WTC11 (cell line): ENCODE measurements around the gene PTGDR. TPM values are rescaled to one million over a fixed set of nuclear protein-coding genes. Genes with fewer than 3 reads are reported as not detected.

Experiments
- ATAC-seq: fragments of 200-7000 bp; cut with Tn5 transposase; 2 replicates; pipeline ENCODE4 v1.10.0; 2021; ENCODE audit warnings: mild to moderate bottlenecking, moderate library complexity
- CTCF ChIA-PET: fragments of 300-600 bp; sonication (Branson Sonifier 250); formaldehyde crosslinking; loops from one replicate; lab custom pipeline; 2021; ENCODE audit warnings: antibody characterized with exemption; lab: Charles Lee
- POLR2A ChIA-PET: fragments of 350-600 bp; sonication (Branson Sonifier 250); formaldehyde crosslinking; loops from one replicate; lab custom pipeline; 2021; ENCODE audit warnings: antibody characterized with exemption; lab: Charles Lee
- DNase-seq: peaks from one replicate; pipeline ENCODE4 v3.0.0; 2021; ENCODE audit warnings: low spot score
- H3K27ac Mint-ChIP-seq: 2 replicates; pipeline ENCODE4 v1.8.0; 2021; ENCODE audit warnings: mixed read lengths
- H3K27me3 Mint-ChIP-seq: 2 replicates; pipeline ENCODE4 v1.8.0; 2021; ENCODE audit warnings: low read depth, mild to moderate bottlenecking, moderate library complexity, mixed read lengths
- H3K36me3 Mint-ChIP-seq: 2 replicates; pipeline ENCODE4 v1.8.0; 2021; ENCODE audit warnings: mixed read lengths
- H3K4me1 Mint-ChIP-seq: 2 replicates; pipeline ENCODE4 v1.8.0; 2022; ENCODE audit warnings: mixed read lengths
- H3K4me3 Mint-ChIP-seq: 2 replicates; pipeline ENCODE4 v1.8.0; 2021; ENCODE audit warnings: mild to moderate bottlenecking, moderate library complexity, mixed read lengths
- H3K9me3 Mint-ChIP-seq: 2 replicates; pipeline ENCODE4 v1.8.0; 2021; ENCODE audit warnings: mixed read lengths
- ATF6 ChIP-seq: sonication (generic); formaldehyde crosslinking; IDR thresholded peaks from 2 replicates; pipeline ENCODE4 v1.8.1; 2023; ENCODE audit warnings: mild to moderate bottlenecking, missing genetic modification reagents
- CBFB ChIP-seq: sonication (generic); formaldehyde crosslinking; IDR thresholded peaks from 2 replicates; pipeline ENCODE4 v1.8.1; 2022; ENCODE audit warnings: mild to moderate bottlenecking, low read depth, missing genetic modification reagents
- CDX4 ChIP-seq: fragments of 250-450 bp; sonication (Bioruptor Pico); IDR thresholded peaks from 2 replicates; pipeline ENCODE4 v1.9.0; 2021; ENCODE audit warnings: moderate library complexity, mild to moderate bottlenecking, inconsistent platforms, borderline replicate concordance
- ELF4 ChIP-seq: sonication (generic); formaldehyde crosslinking; IDR thresholded peaks from 2 replicates; pipeline ENCODE4 v1.8.1; 2022; ENCODE audit warnings: low read depth, mild to moderate bottlenecking, moderate library complexity, missing genetic modification reagents
- ESRRA ChIP-seq: sonication (generic); formaldehyde crosslinking; IDR thresholded peaks from 2 replicates; pipeline ENCODE4 v1.8.1; 2022; ENCODE audit warnings: mild to moderate bottlenecking, missing genetic modification reagents, borderline replicate concordance
- FOXK1 ChIP-seq: sonication (generic); formaldehyde crosslinking; IDR thresholded peaks from 2 replicates; pipeline ENCODE4 v1.8.0; 2022; ENCODE audit warnings: mild to moderate bottlenecking, moderate library complexity, missing genetic modification reagents
- FOXP1 ChIP-seq: sonication (generic); formaldehyde crosslinking; IDR thresholded peaks from 2 replicates; pipeline ENCODE4 v1.8.0; 2022; ENCODE audit warnings: missing genetic modification reagents, mild to moderate bottlenecking, moderate library complexity, borderline replicate concordance
- FOXP4 ChIP-seq: sonication (generic); formaldehyde crosslinking; IDR thresholded peaks from 2 replicates; pipeline ENCODE4 v1.8.0; 2022; ENCODE audit warnings: mild to moderate bottlenecking, missing genetic modification reagents
- GRHL2 ChIP-seq: fragments of 250-450 bp; sonication (Bioruptor Pico); IDR thresholded peaks from 2 replicates; pipeline ENCODE4 v1.8.0; 2022; ENCODE audit warnings: mild to moderate bottlenecking, moderate library complexity; ENCODE audit not compliant: insufficient replicate concordance, severe bottlenecking
- HMGA2 ChIP-seq: fragments of 250-450 bp; sonication (Bioruptor Pico); IDR thresholded peaks from 2 replicates; pipeline ENCODE4 v1.4.0; 2021; ENCODE audit warnings: mild to moderate bottlenecking, moderate library complexity
- MYBL2 ChIP-seq: sonication (generic); formaldehyde crosslinking; IDR thresholded peaks from 2 replicates; pipeline ENCODE4 v1.8.1; 2023; ENCODE audit warnings: mild to moderate bottlenecking, moderate library complexity, missing genetic modification reagents
- NFATC4 ChIP-seq: fragments of 250-450 bp; sonication (Bioruptor Pico); IDR thresholded peaks from 2 replicates; pipeline ENCODE4 v1.9.0; 2021; ENCODE audit warnings: mild to moderate bottlenecking
- NFYB ChIP-seq: sonication (generic); formaldehyde crosslinking; conservative IDR thresholded peaks from 2 replicates; pipeline ENCODE4 v1.8.0; 2022; ENCODE audit warnings: low read depth, missing genetic modification reagents
- OVOL2 ChIP-seq: fragments of 250-450 bp; sonication (Bioruptor Pico); IDR thresholded peaks from 2 replicates; pipeline ENCODE4 v1.9.0; 2021; ENCODE audit warnings: mild to moderate bottlenecking, borderline replicate concordance
- SMAD4 ChIP-seq: sonication (generic); formaldehyde crosslinking; IDR thresholded peaks from 2 replicates; pipeline ENCODE4 v1.8.0; 2022; ENCODE audit warnings: mild to moderate bottlenecking, missing genetic modification reagents
- USF1 ChIP-seq: sonication (generic); formaldehyde crosslinking; IDR thresholded peaks from 2 replicates; pipeline ENCODE4 v1.8.0; 2022; ENCODE audit warnings: mild to moderate bottlenecking, missing genetic modification reagents
- ZBTB43 ChIP-seq: sonication (generic); formaldehyde crosslinking; IDR thresholded peaks from 2 replicates; pipeline ENCODE4 v1.8.1; 2023; ENCODE audit warnings: mild to moderate bottlenecking, missing genetic modification reagents
- ZMAT4 ChIP-seq: fragments of 250-450 bp; sonication (Bioruptor Pico); IDR thresholded peaks from 2 replicates; pipeline ENCODE4 v1.9.0; 2021; ENCODE audit warnings: mild to moderate bottlenecking
- ZNF121 ChIP-seq: sonication (generic); formaldehyde crosslinking; IDR thresholded peaks from 2 replicates; pipeline ENCODE4 v1.8.0; 2023; ENCODE audit warnings: missing genetic modification reagents
- ZNF232 ChIP-seq: sonication (generic); formaldehyde crosslinking; IDR thresholded peaks from 2 replicates; pipeline ENCODE4 v1.8.0; 2022; ENCODE audit warnings: mild to moderate bottlenecking, missing genetic modification reagents
- ZNF263 ChIP-seq: sonication (generic); formaldehyde crosslinking; IDR thresholded peaks from 2 replicates; pipeline ENCODE4 v1.8.1; 2022; ENCODE audit warnings: low read depth, mild to moderate bottlenecking, moderate library complexity, missing genetic modification reagents
- ZNF425 ChIP-seq: fragments of 250-450 bp; sonication (Bioruptor Pico); conservative IDR thresholded peaks from 2 replicates; pipeline ENCODE4 v1.9.0; 2021; ENCODE audit warnings: mild to moderate bottlenecking
- ZNF512 ChIP-seq: sonication (generic); formaldehyde crosslinking; IDR thresholded peaks from 2 replicates; pipeline ENCODE4 v1.8.1; 2022; ENCODE audit warnings: missing genetic modification reagents, borderline replicate concordance
- total RNA-seq: library from RNA; stranded (reverse); gene quantifications from 3 replicates; pipeline ENCODE4 v1.2.3, GENCODE V29; 2021

Gene PTGDR
- total RNA-seq, 1 experiment from 2014 or later = 0.24 TPM

GRCh38 chr14:52220924-52221811, 46.3 kb upstream of the PTGDR start:
- Mint-ChIP-seq H3K27me3 (no peaks in the 10 kb centered on the region; the same call in 1 of the 2 replicates), H3K27ac (no peak overlapping the region), H3K36me3 (no peaks in the 10 kb centered on the region), H3K9me3 (no peaks in the 10 kb centered on the region), H3K4me3 (no peak overlapping the region), H3K4me1 (peaks cover 12% of the 10 kb centered on the region)
- no peak for ATAC-seq
- POLR2A ChIA-PET = no interaction called here
- no peak for TF ChIP-seq NFYB (CRISPR knock-in tag)
- TF ChIP-seq SMAD4 (CRISPR knock-in tag) = no peak
- TF ChIP-seq ZNF263 (CRISPR knock-in tag) = no peak
- TF ChIP-seq ATF6 (CRISPR knock-in tag) = no peak
- TF ChIP-seq CBFB = no peak
- no peak for TF ChIP-seq HMGA2 (CRISPR knock-in tag)
- no peak for TF ChIP-seq FOXP1 (CRISPR knock-in tag)
- TF ChIP-seq OVOL2 = no peak
- TF ChIP-seq CDX4 = no peak
- no peak for TF ChIP-seq ZNF232 (CRISPR knock-in tag)
- TF ChIP-seq ELF4 (CRISPR knock-in tag) = no peak
- no peak for TF ChIP-seq FOXK1 (CRISPR knock-in tag)
- TF ChIP-seq ZNF121 (CRISPR knock-in tag) = no peak
- CTCF ChIA-PET = interaction anchor here (0.6 kb wide), 1 partner anchor 622 kb away, joined by 6 read pairs; no protein-coding TSS in a partner anchor
- no peak for DNase-seq

GRCh38 chr14:52222901-52223300, 44.6 kb upstream of the PTGDR start:
- Mint-ChIP-seq H3K4me3 (no peak overlapping the region), H3K27me3 (no peaks in the 10 kb centered on the region; the same call in 1 of the 2 replicates), H3K27ac (no peak overlapping the region), H3K36me3 (peaks cover 3% of the 10 kb centered on the region), H3K9me3 (0 out of 2 replicates have a peak, but pooled peaks cover 3% of the 10 kb centered on the region), H3K4me1 (peaks cover 12% of the 10 kb centered on the region)
- ChIA-PET CTCF (no interaction called here), POLR2A (no interaction called here)
- DNase-seq (peak; percentile 13), ATAC-seq (peak; percentile 72)
- no peak for TF ChIP-seq MYBL2 (CRISPR knock-in tag)
- no peak for TF ChIP-seq ZMAT4 (CRISPR knock-in tag)
- no peak for TF ChIP-seq ESRRA (CRISPR knock-in tag)
- TF ChIP-seq USF1 (CRISPR knock-in tag) = no peak
- no peak for TF ChIP-seq GRHL2 (CRISPR knock-in tag)
- no peak for TF ChIP-seq ZNF512
- no peak for TF ChIP-seq ZNF425
- TF ChIP-seq FOXP4 (CRISPR knock-in tag) = no peak
- no peak for TF ChIP-seq NFATC4
- no peak for TF ChIP-seq ZBTB43 (CRISPR knock-in tag)
